GM12891 (cell line): Measurements from ENCODE around the gene SHOX.

ENCODE experiments used
- DNase-seq: peaks from one replicate; pipeline ENCODE4 v3.0.0; 2011; ENCODE audit warnings: low spot score; ENCODE audit not compliant: insufficient read length
- FAIRE-seq: peaks from 2 replicates; lab custom pipeline; 2011; peaks lifted over from hg19 to GRCh38; lab: Jason Lieb, UNC
- PAX5 ChIP-seq: IDR thresholded peaks from 2 replicates; pipeline ENCODE4 v1.6.1; 2011; ENCODE audit warnings: low read length, moderate library complexity, mild to moderate bottlenecking; ENCODE audit not compliant: insufficient read depth, severe bottlenecking
- POLR2A ChIP-seq: IDR thresholded peaks from 2 replicates; pipeline ENCODE4 v1.6.1; 2011; ENCODE audit warnings: low read depth, low read length, control low read depth
- POLR2AphosphoS5 ChIP-seq: IDR thresholded peaks from 2 replicates; pipeline ENCODE4 v1.6.1; 2011; ENCODE audit warnings: low read depth, low read length, control low read depth
- POU2F2 ChIP-seq: IDR thresholded peaks from 2 replicates; pipeline ENCODE4 v1.6.1; 2011; ENCODE audit warnings: low read depth, mild to moderate bottlenecking, control low read depth, low read length, moderate library complexity
- SPI1 ChIP-seq: IDR thresholded peaks from 2 replicates; pipeline ENCODE4 v1.6.1; 2011; ENCODE audit warnings: low read depth, low read length, control low read depth
- TAF1 ChIP-seq: IDR thresholded peaks from 2 replicates; pipeline ENCODE4 v1.6.1; 2011; ENCODE audit warnings: low read depth, low read length, control low read depth

SHOX gene

GRCh38 chrX:672931-673330 lies 42.3 kb downstream of the SHOX start:
- FAIRE-seq: no peak
- DNase-seq: no peak
- TF ChIP-seq POLR2A (no peak), POLR2AphosphoS5 (no peak), POU2F2 (no peak), SPI1 (no peak), PAX5 (no peak), TAF1 (no peak)

DNA sequence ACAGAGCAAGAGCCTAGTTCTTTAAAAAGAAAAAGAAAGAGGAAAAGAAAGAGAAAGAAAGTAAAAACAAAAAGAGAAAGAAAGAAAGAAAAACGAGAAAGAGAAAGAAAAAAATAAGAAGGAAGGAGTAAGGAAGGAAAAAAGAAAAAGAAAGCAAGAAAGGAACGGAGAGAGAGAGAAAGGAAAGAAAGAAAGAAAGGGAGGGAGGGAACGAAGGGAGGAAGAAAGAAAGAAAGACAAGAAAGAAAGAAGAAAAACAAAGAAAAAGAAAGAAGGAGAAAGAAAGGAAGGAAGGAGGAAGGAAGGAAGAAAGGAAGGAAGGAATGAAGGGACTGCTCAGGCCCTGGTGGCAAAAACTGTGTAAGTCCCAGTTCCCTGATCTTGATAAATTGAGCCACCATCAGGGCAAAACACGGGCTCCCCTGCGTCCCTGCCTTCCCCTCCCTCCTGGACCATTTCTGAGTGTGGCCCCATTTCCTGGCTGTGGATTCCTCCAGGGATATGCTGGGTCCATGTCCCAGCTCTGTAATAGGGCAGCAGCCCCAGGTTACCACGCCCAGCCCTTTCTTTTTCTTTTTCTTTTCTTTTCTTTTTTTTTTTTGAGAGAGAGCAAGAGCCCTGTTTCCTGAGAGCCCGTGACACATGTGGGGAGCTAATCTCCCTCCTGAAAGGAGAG lies 44.8 kb downstream of the SHOX start:
- FAIRE-seq: no peak

GRCh38 chrX:675955-676295 lies 45.3 kb downstream of the SHOX start:
- TF ChIP-seq SPI1 (no peak), TAF1 (no peak), POLR2A (no peak), PAX5 (no peak), POU2F2 (no peak)
- DNase-seq: no peak
- FAIRE-seq: no peak

More for the DNA sequence above, 44.8 kb downstream of the SHOX start:
- no peak for TF ChIP-seq POLR2AphosphoS5
- TF ChIP-seq TAF1: no peak
- TF ChIP-seq SPI1: no peak
- TF ChIP-seq PAX5: no peak
- no peak for TF ChIP-seq POU2F2
- no peak for TF ChIP-seq POLR2A
- no peak for DNase-seq

- DNase-seq (no peak), FAIRE-seq (no peak)
- TF ChIP-seq POU2F2: no peak
- no peak for TF ChIP-seq POLR2A
- TF ChIP-seq SPI1: no peak
- TF ChIP-seq TAF1: no peak
- TF ChIP-seq POLR2AphosphoS5: no peak
- TF ChIP-seq PAX5: no peak
Measured at GRCh38 chrX:677376-677775, 46.8 kb downstream of the SHOX start.

GRCh38 chrX:679291-679979 lies 48.8 kb downstream of the SHOX start:
- DNase-seq (no peak), FAIRE-seq (no peak)
- no peak for TF ChIP-seq POU2F2
- no peak for TF ChIP-seq POLR2AphosphoS5
- no peak for TF ChIP-seq TAF1
- no peak for TF ChIP-seq POLR2A
- TF ChIP-seq SPI1: no peak
- no peak for TF ChIP-seq PAX5

GRCh38 chrX:680062-680461 lies 49.5 kb downstream of the SHOX start:
- DNase-seq (no peak), FAIRE-seq (no peak)
- no peak for TF ChIP-seq TAF1
- no peak for TF ChIP-seq POU2F2
- no peak for TF ChIP-seq PAX5
- no peak for TF ChIP-seq POLR2AphosphoS5
- no peak for TF ChIP-seq SPI1
- no peak for TF ChIP-seq POLR2A

DNA sequence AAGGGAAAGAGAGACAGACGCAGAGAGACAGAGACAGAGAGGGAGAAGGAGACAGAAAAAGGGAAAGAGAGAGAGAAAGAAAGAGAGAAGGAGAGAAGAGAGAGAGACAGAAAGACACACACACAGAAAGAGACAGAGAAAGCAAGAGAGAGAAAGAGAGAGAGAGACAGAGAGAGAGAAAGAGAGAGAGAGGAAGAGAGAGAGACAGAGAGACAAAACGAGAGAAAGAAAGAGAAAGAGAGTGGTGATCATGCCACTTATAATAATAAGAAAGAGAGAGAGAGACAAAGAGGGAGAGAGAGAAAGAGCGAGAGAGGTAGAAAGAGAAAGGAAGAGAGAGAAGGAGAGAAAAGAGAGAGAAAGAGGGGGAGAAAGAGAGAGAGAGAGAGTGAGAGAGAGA lies 51.4 kb downstream of the SHOX start:
- no peak for DNase-seq
- TF ChIP-seq PAX5 (no peak), POLR2AphosphoS5 (no peak), TAF1 (no peak), POLR2A (no peak), SPI1 (no peak), POU2F2 (no peak)
- FAIRE-seq: no peak

GRCh38 chrX:682892-683291 lies 52.3 kb downstream of the SHOX start:
- no peak for TF ChIP-seq POU2F2
- no peak for TF ChIP-seq POLR2A
- TF ChIP-seq SPI1: no peak
- no peak for TF ChIP-seq TAF1
- TF ChIP-seq POLR2AphosphoS5: no peak
- no peak for TF ChIP-seq PAX5
- FAIRE-seq: no peak
- DNase-seq: no peak

DNA sequence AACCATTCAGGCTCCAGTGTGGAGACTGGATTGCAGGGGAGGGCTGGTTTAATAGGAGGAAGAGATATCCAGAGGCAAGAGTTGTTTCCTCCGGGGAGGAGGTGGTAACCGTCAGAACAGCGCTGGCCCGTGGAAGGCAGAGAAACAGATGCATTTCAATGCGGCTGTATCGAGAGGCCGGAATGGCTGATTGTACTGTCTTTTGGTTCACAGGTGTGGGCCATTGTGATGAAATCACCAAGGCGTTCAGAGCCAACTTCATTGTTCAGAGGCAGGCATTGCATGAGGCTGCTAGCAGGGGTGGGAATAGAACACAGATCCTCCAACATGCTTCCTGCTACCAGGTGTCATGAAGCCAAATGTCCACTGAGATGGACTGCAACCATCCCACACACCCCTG lies 53.0 kb downstream of the SHOX start:
- DNase-seq (no peak), FAIRE-seq (no peak)
- TF ChIP-seq PAX5 (no peak), TAF1 (no peak), POLR2A (no peak), SPI1 (no peak), POLR2AphosphoS5 (no peak), POU2F2 (no peak)
